ENCODE measurements around the gene CAMSAP1. TPM values are rescaled to one million over a fixed set of nuclear protein-coding genes. Genes with fewer than 3 reads are reported as not detected.

The CAMSAP1 gene
- total and polyA plus RNA-seq, 2 of the 4 experiments (the other 2 are of a cell fraction) = 8.2 to 19.5 TPM

DNA sequence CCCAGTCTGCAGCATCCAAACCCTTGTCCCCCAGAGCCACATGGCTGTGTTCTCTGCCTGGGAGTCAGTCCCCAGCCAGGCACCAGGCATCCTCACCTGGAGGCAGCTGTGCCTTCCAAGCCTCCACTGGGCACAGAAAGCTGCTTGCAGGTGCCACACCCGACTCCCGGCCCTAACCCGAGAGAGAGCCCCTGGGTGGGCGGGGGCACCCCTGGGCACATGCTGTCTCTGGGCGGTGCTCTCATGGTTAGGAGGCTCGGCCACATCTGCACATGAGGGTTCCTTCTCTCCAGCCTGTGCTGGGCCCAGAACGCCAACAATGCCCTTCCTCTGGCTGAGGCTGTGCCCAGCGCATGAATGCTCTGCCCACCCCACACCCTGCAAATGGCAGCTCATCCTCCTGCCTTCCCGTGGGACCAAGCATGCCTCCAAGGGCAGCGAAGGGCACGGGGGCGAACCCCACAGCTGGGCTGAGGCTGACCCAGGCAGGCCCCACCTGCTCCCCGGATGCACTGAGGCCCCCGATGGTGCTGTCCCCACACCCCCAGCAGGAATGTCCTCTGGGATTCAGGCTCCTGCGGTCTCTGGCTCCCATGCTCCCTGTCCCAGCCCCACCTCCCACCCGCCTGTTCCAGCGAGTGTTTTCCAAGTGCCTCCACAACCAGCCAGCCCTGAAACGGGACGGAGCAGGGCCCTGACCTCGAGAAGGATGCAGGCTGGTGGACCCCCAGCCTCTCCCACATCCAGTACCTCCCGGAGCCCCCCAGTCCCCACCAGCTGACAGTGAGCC, 22.5 kb upstream of the CAMSAP1 start (continued):
- no peak for TF ChIP-seq NFE2L2 (IDR thresholded peaks at IDR 0.05; ENCODE audit: low read depth, low read length)

DNA sequence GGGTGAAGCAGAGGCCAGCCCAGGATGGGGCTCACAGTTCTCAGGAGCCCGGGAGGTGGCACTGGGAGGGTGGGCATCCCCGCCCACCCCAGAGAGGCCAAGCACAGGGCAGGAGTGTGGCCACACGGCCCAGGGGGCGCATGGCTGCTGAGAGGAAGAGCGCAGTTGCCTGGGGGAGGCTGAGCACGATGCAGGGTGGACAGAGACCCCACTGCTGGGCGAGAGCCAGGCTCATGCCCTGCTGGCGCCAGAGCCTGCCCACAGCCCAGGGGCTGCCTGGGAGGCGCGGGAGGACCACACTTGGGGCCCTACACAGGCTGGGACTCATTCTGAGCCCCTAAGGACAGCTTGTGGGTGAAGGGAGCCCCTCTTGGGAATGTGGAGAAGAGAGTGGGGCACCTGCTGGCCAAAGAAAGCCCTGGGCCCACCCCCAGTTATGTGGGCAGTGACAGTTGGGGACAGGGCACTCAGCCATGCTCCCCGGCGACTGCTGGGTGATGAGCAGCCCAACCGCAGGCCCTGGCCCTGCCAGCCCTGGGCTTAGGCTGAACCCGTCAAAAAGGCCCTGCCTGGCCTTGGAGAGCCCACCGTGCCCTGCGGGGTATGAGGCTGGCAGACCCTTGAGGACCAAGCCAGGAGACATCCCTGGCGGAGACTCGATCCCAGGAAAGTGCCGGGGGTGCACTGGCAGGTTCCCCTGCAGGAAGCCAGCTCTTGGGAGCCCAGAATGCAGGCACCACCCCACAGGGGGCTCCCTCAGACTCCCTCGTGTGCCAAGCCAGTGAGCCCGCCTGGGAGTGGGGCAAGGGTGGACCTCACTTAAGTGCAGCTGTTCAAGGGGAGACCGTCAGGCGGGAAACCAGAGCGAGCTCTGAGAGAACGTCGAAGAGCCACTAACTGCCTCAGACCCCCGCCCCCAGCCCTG, 21.6 kb upstream of the CAMSAP1 start:
- Histone ChIP-seq H2AK9ac (replicated peaks; ENCODE audit: low read depth, low read length, poor library complexity) (no peak overlapping the region), H2BK120ac (ENCODE audit: low read depth, low read length) (no peak overlapping the region), H3K4me1 (ENCODE audit: control insufficient read depth, insufficient read depth, low read length) (no peaks in the 10 kb centered on the region), H3K56ac (ENCODE audit: extremely low read depth, insufficient read depth, low read length) (no peak overlapping the region), H3K4me3 (ENCODE audit: insufficient read depth, low read depth, low read length) (no peak overlapping the region), H4K20me1 (ENCODE audit: insufficient read depth, low read length) (peaks cover 8% of the 10 kb centered on the region), H3K23ac (ENCODE audit: low read depth, low read length) (no peak overlapping the region), H2BK20ac (ENCODE audit: low read depth, low read length) (no peak overlapping the region), H3K36me3 (ENCODE audit: control insufficient read depth, insufficient read depth, low read length) (peaks cover 27% of the 10 kb centered on the region), H2AK5ac (ENCODE audit: low read depth, low read length) (no peak overlapping the region), H2BK15ac (ENCODE audit: low read depth, low read length) (no peak overlapping the region), H3K9me1 (ENCODE audit: insufficient read depth, low read length) (peaks cover 8% of the 10 kb centered on the region; the same call in 1 of the 2 replicates), H3K27me3 (ENCODE audit: control insufficient read depth, insufficient read depth, low read length) (no peaks in the 10 kb centered on the region), H3K4me2 (ENCODE audit: low read depth, low read length) (no peak overlapping the region), H3K79me1 (ENCODE audit: low read depth in 1 of 2, low read length in 2 of 2) (peaks cover 0 to 8% of the 10 kb centered on the region in 2 experiments; a peak in 1 of 4 replicates), H4K8ac (ENCODE audit: low read depth in 2 of 2, low read length in 2 of 2) (no peak overlapping the region), H2BK5ac (ENCODE audit: low read depth, low read length, poor library complexity, severe bottlenecking) (no peak overlapping the region), H3K4ac (ENCODE audit: low read depth, low read length) (no peak overlapping the region), H2AFZ (replicated peaks; ENCODE audit: low read length, poor library complexity) (no peak overlapping the region), H4K91ac (ENCODE audit: insufficient read depth, low read depth, low read length) (no peak overlapping the region), H3K9ac (ENCODE audit: low read depth, low read length) (no peak overlapping the region), H3K14ac (replicated peaks; ENCODE audit: low read depth, low read length) (no peak overlapping the region), H3K9me3 (ENCODE audit: control insufficient read depth, insufficient read depth, low read length) (no peaks in the 10 kb centered on the region), H3K18ac (ENCODE audit: low read depth, low read length) (no peak overlapping the region), H3K27ac (ENCODE audit: insufficient read depth, low read length) (no peak overlapping the region), H4K5ac (ENCODE audit: low read depth, low read length) (no peak overlapping the region)
- in situ Hi-C loops (cut with MboI; ENCODE audit: low sequenced_read_pairs) (loop anchor here (25.0 kb wide), 1 partner anchor 317 kb away; a partner anchor contains a TSS), intact Hi-C loops (cut with micrococcal nuclease) (no loop called here), dilution Hi-C loops (cut with HindIII; ENCODE audit: low sequenced_read_pairs, unreplicated experiment) (no loop called here)
- ATAC-seq (ENCODE audit: low read depth) = no peak
- 94% methylated on average over 15 of the region's 27 CpGs; no CpG with 5 or more reads in 1 of the 2 experiments for WGBS, 2 experiments (ENCODE audit: extremely low coverage in 2 of 2, insufficient read length in 1 of 2)
- POLR2A ChIA-PET (ENCODE audit: unreplicated experiment) = no interaction called here
- CTCF ChIA-PET = no interaction called here
- DNase-seq = no peak
- no peak for TF ChIP-seq MAZ (IDR thresholded peaks at IDR 0.05; ENCODE audit: borderline replicate concordance, low read depth, low read length)
- TF ChIP-seq RCOR1 (IDR thresholded peaks at IDR 0.05; ENCODE audit: insufficient replicate concordance, low read length) = no peak
- TF ChIP-seq POLR2A (IDR thresholded peaks at IDR 0.05; ENCODE audit: low read depth, low read length) = no peak
- no peak for TF ChIP-seq SMC3 (IDR thresholded peaks at IDR 0.05; ENCODE audit: low read depth, low read length)
- no peak for TF ChIP-seq RAD21 (IDR thresholded peaks at IDR 0.05; ENCODE audit: low read length)
- no peak for TF ChIP-seq RFX5 (IDR thresholded peaks at IDR 0.05; ENCODE audit: low read depth, low read length)
- BruUV-seq (replicated peaks) = no TSS peak

All from IMR-90 (cell line).